Adrenal gland (tissue), 5 donors: ENCODE data around the gene SAYSD1.

Source experiments
- CTCF ChIP-seq, 6 experiments: fragments of 450-650 bp in 4 of 6; fragments of 200-600 bp in 2 of 6; sonication (generic) in 1 of 6; IDR thresholded peaks; 1 replicate in 5 of 6; 2 replicates in 1 of 6; pipeline versions ENCODE4 v1.5.1 to v1.8.0; 2016 to 2021; ENCODE audit warnings: antibody characterized with exemption in 6 of 6, mild to moderate bottlenecking in 2 of 6, moderate library complexity in 1 of 6
- POLR2A ChIP-seq, 2 donors: fragments of 450-650 bp; IDR thresholded peaks; one replicate each; pipeline ENCODE4 v1.6.1; 2017; ENCODE audit warnings: antibody characterized with exemption in 2 of 2, mild to moderate bottlenecking in 2 of 2, moderate library complexity in 1 of 2
- donor health status: DM: no; HTN: no; CAD: no.

DNA sequence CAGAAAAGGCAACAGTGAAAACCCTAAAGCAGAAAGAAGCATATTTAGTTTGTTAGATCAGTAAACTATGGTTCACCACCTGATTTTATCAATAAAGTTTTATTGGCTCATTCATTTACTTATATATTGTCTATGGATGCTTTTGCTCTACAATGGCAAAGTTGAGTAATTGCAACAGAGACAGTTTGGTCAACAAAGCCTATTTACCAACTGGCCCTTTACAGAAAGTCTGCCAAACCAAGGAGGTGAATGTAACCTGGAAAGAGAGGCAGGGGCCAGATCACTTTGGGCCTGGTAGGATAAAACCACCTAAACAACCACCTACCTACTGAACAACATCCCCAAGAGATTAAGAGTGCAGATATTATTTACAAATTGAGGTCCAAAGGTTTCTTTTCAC lies 19.4 kb downstream of the SAYSD1 start:
- TF ChIP-seq CTCF (IDR thresholded peaks at IDR 0.05) (no peak), POLR2A (IDR thresholded peaks at IDR 0.05) (no peak)
